OCI-LY1 (cell line): ENCODE measurements around the gene LMF2.

Experiments
- EZH2 ChIP-seq: fragments of 200-600 bp; sonication (generic), shearing (Covaris generic); IDR thresholded peaks from 2 replicates; pipeline ENCODE4 v1.8.0; 2017; ENCODE audit warnings: borderline replicate concordance, mixed run types, mild to moderate bottlenecking, antibody characterized with exemption, low read length, moderate library complexity, mixed read lengths
- TF ChIP-seq, protein P1 (sequence below): fragments of 200-600 bp; sonication (generic), shearing (Covaris generic); IDR thresholded peaks from 2 replicates; pipeline ENCODE4 v1.5.1; 2017; ENCODE audit warnings: mild to moderate bottlenecking, antibody characterized with exemption, low read length, moderate library complexity, mixed read lengths

DNA sequence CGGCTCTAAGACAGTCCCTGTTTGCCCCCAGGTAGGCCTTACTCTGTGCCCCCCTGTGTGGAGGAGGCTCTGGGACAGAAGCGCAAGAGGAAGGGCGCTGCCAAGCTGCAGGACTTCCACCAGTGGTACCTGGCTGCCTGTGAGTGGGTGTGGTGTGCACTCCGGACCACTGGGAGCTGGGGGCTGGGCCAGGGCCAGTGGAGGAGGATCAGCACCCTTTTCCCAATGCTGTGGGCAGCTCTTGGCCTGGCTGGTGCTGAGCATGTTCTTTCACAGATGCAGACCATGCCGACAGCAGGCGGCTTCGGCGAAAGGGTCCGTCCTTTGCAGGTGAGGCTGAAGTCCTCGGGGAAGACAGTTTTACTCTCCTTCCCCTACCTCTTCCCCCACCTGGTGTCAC, 14.2 kb upstream of the LMF2 start:
- TF ChIP-seq, protein P1, sequence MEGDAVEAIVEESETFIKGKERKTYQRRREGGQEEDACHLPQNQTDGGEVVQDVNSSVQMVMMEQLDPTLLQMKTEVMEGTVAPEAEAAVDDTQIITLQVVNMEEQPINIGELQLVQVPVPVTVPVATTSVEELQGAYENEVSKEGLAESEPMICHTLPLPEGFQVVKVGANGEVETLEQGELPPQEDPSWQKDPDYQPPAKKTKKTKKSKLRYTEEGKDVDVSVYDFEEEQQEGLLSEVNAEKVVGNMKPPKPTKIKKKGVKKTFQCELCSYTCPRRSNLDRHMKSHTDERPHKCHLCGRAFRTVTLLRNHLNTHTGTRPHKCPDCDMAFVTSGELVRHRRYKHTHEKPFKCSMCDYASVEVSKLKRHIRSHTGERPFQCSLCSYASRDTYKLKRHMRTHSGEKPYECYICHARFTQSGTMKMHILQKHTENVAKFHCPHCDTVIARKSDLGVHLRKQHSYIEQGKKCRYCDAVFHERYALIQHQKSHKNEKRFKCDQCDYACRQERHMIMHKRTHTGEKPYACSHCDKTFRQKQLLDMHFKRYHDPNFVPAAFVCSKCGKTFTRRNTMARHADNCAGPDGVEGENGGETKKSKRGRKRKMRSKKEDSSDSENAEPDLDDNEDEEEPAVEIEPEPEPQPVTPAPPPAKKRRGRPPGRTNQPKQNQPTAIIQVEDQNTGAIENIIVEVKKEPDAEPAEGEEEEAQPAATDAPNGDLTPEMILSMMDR = no peak
- no peak for TF ChIP-seq EZH2
